AG20443 (cell line): Measurements from ENCODE around the gene RABIF.
A peak's percentile ranks its signal among the peaks of the same experiment; 100 is the strongest.
"Not testable (repeated sequence)": the region's sequence is repeated elsewhere in the genome, so short reads cannot be mapped to it uniquely, and the experiment has no call there.

ENCODE experiments used
- DNase-seq: peaks from one replicate; pipeline ENCODE4 v3.0.0; 2012; ENCODE audit warnings: low spot score, mixed read lengths

RABIF gene

GRCh38 chr1:202888531-202889360, at the start of gene RABIF:
Gene RABIF (minus strand): TSS chr1:202889149. CDS start chr1:202889098, 51 bp downstream.
- DNase-seq: peak; percentile 100

- DNase-seq: no peak
Measured at GRCh38 chr1:202938287-202938925, 49.5 kb upstream of the RABIF start.

- DNase-seq: not testable (repeated sequence)
Measured at GRCh38 chr1:202936409-202936808, 47.5 kb upstream of the RABIF start.

- no peak for DNase-seq
Measured at GRCh38 chr1:202935844-202936243, 46.9 kb upstream of the RABIF start.

GRCh38 chr1:202934755-202935154, 45.8 kb upstream of the RABIF start:
- no peak for DNase-seq

- DNase-seq: no peak
Measured at GRCh38 chr1:202932476-202932875, 43.5 kb upstream of the RABIF start.

GRCh38 chr1:202926581-202927491, 37.9 kb upstream of the RABIF start, which contains the start of gene KLHL12:
Gene KLHL12 (minus strand): TSS chr1:202927234. CDS start chr1:202925162, 2,072 bp downstream.
- peak; percentile 99 for DNase-seq

- DNase-seq: no peak
Measured at GRCh38 chr1:202923533-202923932, 34.6 kb upstream of the RABIF start.

GRCh38 chr1:202919615-202920014, 30.7 kb upstream of the RABIF start:
- DNase-seq: no peak

GRCh38 chr1:202915146-202915545, 26.2 kb upstream of the RABIF start:
- no peak for DNase-seq

- not testable (repeated sequence) for DNase-seq
Measured at GRCh38 chr1:202912476-202912875, 23.5 kb upstream of the RABIF start.

GRCh38 chr1:202909494-202909893, 20.5 kb upstream of the RABIF start:
- DNase-seq: no peak

- DNase-seq: no peak
Measured at GRCh38 chr1:202908998-202909397, 20.0 kb upstream of the RABIF start.

GRCh38 chr1:202905331-202905730, 16.4 kb upstream of the RABIF start:
- DNase-seq: no peak

- not testable (repeated sequence) for DNase-seq
Measured at GRCh38 chr1:202903808-202904207, 14.9 kb upstream of the RABIF start.

GRCh38 chr1:202901555-202901954, 12.6 kb upstream of the RABIF start:
- DNase-seq: no peak

- no peak for DNase-seq
Measured at GRCh38 chr1:202892501-202892900, 3.6 kb upstream of the RABIF start.

- DNase-seq: peak; percentile 8
Measured at GRCh38 chr1:202890392-202890791, 1.4 kb upstream of the RABIF start.

GRCh38 chr1:202888221-202888530, 773 bp downstream of the RABIF start:
- no peak for DNase-seq

- DNase-seq: no peak
Measured at GRCh38 chr1:202880961-202881460, 7.9 kb downstream of the RABIF start.

GRCh38 chr1:202880062-202880461, 8.9 kb downstream of the RABIF start:
- no peak for DNase-seq

- DNase-seq: no peak
Measured at GRCh38 chr1:202879128-202879527, 9.8 kb downstream of the RABIF start.
